GM18951 (cell line): ENCODE measurements around the gene HSD11B2.

Experiments
- POLR2A ChIP-seq: IDR thresholded peaks from 4 replicates; pipeline ENCODE4 v1.6.1; 2011; ENCODE audit warnings: mild to moderate bottlenecking; ENCODE audit not compliant: insufficient read length, insufficient read depth; ENCODE audit errors: extremely low read depth
- in situ Hi-C: fragments of 300-500 bp; cut with MboI; formaldehyde crosslinking; loops from one replicate; pipeline ENCODE4 v1.12.0; 2022; ENCODE audit warnings: low sequenced_read_pairs, mixed read lengths, inconsistent platforms; ENCODE audit not compliant: unreplicated experiment

Gene HSD11B2

GRCh38 chr16:67392301-67393059 lies 38.4 kb upstream of the HSD11B2 start:
- in situ Hi-C loops, result no loop called here
- TF ChIP-seq POLR2A, result no peak

- in situ Hi-C loops, result no loop called here
- no peak for TF ChIP-seq POLR2A
Measured at GRCh38 chr16:67393111-67393787, 37.7 kb upstream of the HSD11B2 start, which contains the start of gene TPPP3. Gene TPPP3 (minus strand): TSS chr16:67393498. CDS start chr16:67391111, 2,387 bp downstream.

- no peak for TF ChIP-seq POLR2A
- in situ Hi-C loops, result no loop called here
Measured at GRCh38 chr16:67393788-67394154, 37.1 kb upstream of the HSD11B2 start.

- in situ Hi-C loops, result no loop called here
- TF ChIP-seq POLR2A, result no peak
Measured at GRCh38 chr16:67394155-67395104, 36.5 kb upstream of the HSD11B2 start.

GRCh38 chr16:67395105-67395457 lies 35.8 kb upstream of the HSD11B2 start:
- in situ Hi-C loops, result no loop called here
- TF ChIP-seq POLR2A, result no peak

GRCh38 chr16:67395458-67396158 lies 35.3 kb upstream of the HSD11B2 start:
- TF ChIP-seq POLR2A, result no peak
- in situ Hi-C loops, result no loop called here

GRCh38 chr16:67396159-67397035 lies 34.5 kb upstream of the HSD11B2 start:
- no peak for TF ChIP-seq POLR2A
- in situ Hi-C loops, result no loop called here

GRCh38 chr16:67397036-67397801 lies 33.7 kb upstream of the HSD11B2 start:
- in situ Hi-C loops, result no loop called here
- no peak for TF ChIP-seq POLR2A

- in situ Hi-C loops, result no loop called here
Measured at GRCh38 chr16:67397812-67398545, 32.9 kb upstream of the HSD11B2 start.

GRCh38 chr16:67398546-67399217 lies 32.2 kb upstream of the HSD11B2 start:
- no peak for TF ChIP-seq POLR2A
- in situ Hi-C loops, result no loop called here

More at GRCh38 chr16:67397812-67398545, 32.9 kb upstream of the HSD11B2 start:
- no peak for TF ChIP-seq POLR2A
